Stimulated activated CD4-positive, alpha-beta T cell treated with anti-CD3 and anti-CD28 coated beads, Interleukin-1b, Interleukin-23, amount 100 ng/mL, for 24 hours (primary cell): Measurements from ENCODE around the gene MAPT.
"Not testable (repeated sequence)": the region's sequence is repeated elsewhere in the genome, so short reads cannot be mapped to it uniquely, and the experiment has no call there.

Experiments
- DNase-seq, 4 experiments: peaks; one replicate each; pipeline ENCODE4 v3.0.0-alpha.2; 2020; ENCODE audit warnings: low read depth in 4 of 4, low spot score in 1 of 4

MAPT gene

DNA sequence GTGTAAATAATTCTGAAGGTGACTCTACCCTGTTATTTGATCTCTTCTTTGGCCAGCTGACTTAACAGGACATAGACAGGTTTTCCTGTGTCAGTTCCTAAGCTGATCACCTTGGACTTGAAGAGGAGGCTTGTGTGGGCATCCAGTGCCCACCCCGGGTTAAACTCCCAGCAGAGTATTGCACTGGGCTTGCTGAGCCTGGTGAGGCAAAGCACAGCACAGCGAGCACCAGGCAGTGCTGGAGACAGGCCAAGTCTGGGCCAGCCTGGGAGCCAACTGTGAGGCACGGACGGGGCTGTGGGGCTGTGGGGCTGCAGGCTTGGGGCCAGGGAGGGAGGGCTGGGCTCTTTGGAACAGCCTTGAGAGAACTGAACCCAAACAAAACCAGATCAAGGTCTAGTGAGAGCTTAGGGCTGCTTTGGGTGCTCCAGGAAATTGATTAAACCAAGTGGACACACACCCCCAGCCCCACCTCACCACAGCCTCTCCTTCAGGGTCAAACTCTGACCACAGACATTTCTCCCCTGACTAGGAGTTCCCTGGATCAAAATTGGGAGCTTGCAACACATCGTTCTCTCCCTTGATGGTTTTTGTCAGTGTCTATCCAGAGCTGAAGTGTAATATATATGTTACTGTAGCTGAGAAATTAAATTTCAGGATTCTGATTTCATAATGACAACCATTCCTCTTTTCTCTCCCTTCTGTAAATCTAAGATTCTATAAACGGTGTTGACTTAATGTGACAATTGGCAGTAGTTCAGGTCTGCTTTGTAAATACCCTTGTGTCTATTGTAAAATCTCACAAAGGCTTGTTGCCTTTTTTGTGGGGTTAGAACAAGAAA, 109.8 kb downstream of the MAPT start:
- no peak for DNase-seq

DNA sequence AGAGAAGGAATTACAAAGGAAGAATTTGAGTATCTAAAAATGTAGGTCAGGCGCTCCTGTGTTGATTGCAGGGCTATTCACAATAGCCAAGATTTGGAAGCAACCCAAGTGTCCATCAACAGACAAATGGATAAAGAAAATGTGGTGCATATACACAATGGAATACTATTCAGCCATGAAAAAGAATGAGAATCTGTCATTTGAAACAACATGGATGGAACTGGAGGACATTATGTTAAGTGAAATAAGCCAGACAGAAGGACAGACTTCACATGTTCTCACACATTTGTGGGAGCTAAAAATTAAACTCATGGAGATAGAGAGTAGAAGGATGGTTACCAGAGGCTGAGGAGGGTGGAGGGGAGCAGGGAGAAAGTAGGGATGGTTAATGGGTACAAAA, 111.7 kb downstream of the MAPT start:
- DNase-seq: not testable (repeated sequence)

DNA sequence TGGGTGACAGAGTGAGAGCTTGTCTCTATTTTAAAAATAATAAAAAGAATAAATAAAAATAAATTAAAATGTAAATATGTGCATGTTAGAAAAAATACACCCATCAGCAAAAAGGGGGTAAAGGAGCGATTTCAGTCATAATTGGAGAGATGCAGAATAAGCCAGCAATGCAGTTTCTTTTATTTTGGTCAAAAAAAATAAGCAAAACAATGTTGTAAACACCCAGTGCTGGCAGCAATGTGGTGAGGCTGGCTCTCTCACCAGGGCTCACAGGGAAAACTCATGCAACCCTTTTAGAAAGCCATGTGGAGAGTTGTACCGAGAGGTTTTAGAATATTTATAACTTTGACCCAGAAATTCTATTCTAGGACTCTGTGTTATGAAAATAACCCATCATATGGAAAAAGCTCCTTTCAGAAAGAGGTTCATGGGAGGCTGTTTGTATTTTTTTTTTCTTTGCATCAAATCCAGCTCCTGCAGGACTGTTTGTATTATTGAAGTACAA, 113.2 kb downstream of the MAPT start:
- no peak for DNase-seq

DNA sequence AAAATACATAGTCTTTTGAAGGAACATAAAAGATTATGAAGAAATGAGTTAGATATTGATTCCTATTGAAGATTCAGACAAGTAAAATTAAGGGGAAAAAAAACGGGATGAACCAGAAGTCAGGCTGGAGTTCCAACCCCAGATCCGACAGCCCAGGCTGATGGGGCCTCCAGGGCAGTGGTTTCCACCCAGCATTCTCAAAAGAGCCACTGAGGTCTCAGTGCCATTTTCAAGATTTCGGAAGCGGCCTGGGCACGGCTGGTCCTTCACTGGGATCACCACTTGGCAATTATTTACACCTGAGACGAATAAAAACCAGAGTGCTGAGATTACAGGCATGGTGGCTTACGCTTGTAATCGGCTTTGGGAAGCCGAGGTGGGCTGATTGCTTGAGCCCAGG, 114.2 kb downstream of the MAPT start:
- DNase-seq: no peak

DNA sequence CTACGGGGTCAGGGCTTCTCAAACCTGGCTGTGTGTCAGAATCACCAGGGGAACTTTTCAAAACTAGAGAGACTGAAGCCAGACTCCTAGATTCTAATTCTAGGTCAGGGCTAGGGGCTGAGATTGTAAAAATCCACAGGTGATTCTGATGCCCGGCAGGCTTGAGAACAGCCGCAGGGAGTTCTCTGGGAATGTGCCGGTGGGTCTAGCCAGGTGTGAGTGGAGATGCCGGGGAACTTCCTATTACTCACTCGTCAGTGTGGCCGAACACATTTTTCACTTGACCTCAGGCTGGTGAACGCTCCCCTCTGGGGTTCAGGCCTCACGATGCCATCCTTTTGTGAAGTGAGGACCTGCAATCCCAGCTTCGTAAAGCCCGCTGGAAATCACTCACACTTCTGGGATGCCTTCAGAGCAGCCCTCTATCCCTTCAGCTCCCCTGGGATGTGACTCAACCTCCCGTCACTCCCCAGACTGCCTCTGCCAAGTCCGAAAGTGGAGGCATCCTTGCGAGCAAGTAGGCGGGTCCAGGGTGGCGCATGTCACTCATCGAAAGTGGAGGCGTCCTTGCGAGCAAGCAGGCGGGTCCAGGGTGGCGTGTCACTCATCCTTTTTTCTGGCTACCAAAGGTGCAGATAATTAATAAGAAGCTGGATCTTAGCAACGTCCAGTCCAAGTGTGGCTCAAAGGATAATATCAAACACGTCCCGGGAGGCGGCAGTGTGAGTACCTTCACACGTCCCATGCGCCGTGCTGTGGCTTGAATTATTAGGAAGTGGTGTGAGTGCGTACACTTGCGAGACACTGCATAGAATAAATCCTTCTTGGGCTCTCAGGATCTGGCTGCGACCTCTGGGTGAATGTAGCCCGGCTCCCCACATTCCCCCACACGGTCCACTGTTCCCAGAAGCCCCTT, 115.6 kb downstream of the MAPT start:
- DNase-seq: no peak

DNA sequence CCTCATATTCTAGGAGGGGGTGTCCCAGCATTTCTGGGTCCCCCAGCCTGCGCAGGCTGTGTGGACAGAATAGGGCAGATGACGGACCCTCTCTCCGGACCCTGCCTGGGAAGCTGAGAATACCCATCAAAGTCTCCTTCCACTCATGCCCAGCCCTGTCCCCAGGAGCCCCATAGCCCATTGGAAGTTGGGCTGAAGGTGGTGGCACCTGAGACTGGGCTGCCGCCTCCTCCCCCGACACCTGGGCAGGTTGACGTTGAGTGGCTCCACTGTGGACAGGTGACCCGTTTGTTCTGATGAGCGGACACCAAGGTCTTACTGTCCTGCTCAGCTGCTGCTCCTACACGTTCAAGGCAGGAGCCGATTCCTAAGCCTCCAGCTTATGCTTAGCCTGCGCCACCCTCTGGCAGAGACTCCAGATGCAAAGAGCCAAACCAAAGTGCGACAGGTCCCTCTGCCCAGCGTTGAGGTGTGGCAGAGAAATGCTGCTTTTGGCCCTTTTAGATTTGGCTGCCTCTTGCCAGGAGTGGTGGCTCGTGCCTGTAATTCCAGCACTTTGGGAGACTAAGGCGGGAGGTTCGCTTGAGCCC, 116.3 kb downstream of the MAPT start:
- no peak for DNase-seq

DNA sequence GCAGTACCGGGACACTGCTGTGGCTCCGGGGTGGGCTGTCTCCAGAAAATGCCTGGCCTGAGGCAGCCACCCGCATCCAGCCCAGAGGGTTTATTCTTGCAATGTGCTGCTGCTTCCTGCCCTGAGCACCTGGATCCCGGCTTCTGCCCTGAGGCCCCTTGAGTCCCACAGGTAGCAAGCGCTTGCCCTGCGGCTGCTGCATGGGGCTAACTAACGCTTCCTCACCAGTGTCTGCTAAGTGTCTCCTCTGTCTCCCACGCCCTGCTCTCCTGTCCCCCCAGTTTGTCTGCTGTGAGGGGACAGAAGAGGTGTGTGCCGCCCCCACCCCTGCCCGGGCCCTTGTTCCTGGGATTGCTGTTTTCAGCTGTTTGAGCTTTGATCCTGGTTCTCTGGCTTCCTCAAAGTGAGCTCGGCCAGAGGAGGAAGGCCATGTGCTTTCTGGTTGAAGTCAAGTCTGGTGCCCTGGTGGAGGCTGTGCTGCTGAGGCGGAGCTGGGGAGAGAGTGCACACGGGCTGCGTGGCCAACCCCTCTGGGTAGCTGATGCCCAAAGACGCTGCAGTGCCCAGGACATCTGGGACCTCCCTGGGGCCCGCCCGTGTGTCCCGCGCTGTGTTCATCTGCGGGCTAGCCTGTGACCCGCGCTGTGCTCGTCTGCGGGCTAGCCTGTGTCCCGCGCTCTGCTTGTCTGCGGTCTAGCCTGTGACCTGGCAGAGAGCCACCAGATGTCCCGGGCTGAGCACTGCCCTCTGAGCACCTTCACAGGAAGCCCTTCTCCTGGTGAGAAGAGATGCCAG, 117.6 kb downstream of the MAPT start:
- no peak for DNase-seq

DNA sequence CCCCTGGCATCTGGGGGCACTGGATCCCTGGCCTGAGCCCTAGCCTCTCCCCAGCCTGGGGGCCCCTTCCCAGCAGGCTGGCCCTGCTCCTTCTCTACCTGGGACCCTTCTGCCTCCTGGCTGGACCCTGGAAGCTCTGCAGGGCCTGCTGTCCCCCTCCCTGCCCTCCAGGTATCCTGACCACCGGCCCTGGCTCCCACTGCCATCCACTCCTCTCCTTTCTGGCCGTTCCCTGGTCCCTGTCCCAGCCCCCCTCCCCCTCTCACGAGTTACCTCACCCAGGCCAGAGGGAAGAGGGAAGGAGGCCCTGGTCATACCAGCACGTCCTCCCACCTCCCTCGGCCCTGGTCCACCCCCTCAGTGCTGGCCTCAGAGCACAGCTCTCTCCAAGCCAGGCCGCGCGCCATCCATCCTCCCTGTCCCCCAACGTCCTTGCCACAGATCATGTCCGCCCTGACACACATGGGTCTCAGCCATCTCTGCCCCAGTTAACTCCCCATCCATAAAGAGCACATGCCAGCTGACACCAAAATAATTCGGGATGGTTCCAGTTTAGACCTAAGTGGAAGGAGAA, 118.2 kb downstream of the MAPT start:
- no peak for DNase-seq

DNA sequence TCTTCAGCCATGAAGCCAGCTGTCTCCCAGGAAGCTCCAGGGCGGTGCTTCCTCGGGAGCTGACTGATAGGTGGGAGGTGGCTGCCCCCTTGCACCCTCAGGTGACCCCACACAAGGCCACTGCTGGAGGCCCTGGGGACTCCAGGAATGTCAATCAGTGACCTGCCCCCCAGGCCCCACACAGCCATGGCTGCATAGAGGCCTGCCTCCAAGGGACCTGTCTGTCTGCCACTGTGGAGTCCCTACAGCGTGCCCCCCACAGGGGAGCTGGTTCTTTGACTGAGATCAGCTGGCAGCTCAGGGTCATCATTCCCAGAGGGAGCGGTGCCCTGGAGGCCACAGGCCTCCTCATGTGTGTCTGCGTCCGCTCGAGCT, 118.8 kb downstream of the MAPT start:
- DNase-seq: no peak

DNA sequence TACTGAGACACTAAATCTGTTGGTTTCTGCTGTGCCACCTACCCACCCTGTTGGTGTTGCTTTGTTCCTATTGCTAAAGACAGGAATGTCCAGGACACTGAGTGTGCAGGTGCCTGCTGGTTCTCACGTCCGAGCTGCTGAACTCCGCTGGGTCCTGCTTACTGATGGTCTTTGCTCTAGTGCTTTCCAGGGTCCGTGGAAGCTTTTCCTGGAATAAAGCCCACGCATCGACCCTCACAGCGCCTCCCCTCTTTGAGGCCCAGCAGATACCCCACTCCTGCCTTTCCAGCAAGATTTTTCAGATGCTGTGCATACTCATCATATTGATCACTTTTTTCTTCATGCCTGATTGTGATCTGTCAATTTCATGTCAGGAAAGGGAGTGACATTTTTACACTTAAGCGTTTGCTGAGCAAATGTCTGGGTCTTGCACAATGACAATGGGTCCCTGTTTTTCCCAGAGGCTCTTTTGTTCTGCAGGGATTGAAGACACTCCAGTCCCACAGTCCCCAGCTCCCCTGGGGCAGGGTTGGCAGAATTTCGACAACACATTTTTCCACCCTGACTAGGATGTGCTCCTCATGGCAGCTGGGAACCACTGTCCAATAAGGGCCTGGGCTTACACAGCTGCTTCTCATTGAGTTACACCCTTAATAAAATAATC, 119.3 kb downstream of the MAPT start:
- DNase-seq: no peak

DNA sequence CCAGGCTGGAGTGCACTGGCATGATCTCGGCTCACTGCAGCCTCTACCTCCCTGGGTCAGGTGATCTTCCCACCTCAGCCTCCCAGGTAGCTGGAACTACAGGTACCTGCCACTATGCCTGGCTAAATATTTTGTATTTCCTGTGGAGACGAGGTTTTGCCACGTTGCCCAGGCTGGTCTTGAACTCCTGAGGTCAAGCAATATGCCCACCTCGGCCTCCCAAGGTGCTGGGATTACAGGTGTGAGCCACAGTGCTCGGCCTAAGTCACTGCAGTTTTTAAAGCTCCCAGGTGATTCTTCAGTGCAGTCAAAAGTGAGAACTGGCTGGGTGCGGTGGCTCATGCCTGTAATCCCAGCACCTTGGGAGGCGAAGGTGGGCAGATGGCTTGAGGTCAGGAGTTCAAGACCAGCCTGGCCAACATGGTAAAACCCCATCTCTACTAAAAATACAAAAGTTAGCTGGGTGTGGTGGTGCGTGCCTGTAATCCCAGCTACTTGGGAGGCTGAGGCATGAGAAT, 125.1 kb downstream of the MAPT start:
- not testable (repeated sequence) for DNase-seq

DNA sequence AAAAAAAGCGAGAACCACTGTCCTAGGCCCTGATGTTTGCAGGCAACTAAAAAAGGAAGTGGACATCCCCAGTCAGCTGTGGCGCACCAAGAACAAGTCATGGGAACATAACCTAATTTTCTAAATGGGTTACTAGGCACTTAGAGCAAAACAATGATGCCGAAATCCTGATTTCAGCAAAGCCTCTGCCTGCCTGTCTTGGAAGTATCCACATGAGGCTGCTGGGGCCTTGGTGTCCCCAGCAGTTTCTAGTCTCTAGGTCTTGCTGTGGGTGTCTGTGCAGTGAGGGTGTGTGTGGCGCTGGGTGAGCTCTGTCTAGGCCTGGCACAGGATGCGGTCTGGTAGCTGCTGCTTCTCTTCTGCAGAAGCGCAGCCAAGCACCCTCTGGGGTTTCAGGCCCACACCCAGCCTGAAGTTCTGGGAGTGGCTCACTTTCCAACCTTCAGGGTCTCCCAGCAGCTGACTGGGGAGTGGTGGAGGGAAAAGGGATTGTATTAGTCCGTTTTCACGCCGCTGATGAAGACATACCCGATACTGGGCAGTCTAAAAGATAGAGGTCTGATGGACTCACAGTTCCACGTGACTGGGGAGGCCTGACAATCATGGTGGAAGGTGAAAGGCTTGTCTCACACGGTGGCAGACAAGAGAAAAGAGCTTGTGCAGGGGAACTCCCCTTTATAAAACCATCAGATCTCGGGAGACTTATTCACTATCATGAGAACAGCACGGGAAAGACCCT, 125.8 kb downstream of the MAPT start:
- DNase-seq: peak in 1 of 4 experiments; percentile 13

DNA sequence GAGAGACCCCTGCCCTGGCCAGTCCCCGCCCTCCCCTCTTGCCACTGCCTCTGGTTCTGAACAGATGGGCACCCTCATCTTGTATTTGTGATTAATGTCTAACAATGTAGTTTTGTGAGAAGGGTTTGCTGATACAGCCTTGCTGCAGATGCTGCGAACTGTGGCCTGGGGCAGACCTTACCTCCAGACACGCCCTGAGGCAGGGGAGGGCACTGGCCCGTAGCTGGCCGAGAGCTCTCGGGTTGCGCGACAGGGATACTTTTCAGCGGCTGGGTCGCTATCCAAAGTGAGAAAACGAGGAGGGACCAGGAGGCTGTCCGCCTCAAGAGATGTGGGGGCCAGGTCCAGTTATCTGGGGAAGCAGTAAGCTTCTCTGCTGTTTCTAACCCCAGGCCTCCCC, 126.6 kb downstream of the MAPT start:
- no peak for DNase-seq

DNA sequence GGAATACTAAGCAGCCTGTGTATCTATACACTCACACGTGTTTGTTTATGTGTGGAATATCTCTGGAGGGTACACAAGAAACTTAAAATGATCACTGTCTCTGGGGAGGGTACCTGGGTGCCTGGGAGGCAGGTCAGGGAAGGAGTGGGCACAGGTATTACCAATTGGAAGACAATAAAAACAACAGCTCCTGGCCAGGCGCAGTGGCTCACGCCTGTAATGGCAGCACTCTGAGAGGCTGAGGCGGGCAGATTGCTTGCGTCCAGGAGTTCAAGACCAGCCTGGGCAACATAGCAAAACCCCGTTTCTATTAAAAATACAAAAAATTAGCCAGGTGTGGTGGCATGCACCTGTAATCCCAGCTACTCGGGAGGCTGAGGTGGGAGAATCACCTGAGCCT, 129.0 kb downstream of the MAPT start:
- not testable (repeated sequence) for DNase-seq

DNA sequence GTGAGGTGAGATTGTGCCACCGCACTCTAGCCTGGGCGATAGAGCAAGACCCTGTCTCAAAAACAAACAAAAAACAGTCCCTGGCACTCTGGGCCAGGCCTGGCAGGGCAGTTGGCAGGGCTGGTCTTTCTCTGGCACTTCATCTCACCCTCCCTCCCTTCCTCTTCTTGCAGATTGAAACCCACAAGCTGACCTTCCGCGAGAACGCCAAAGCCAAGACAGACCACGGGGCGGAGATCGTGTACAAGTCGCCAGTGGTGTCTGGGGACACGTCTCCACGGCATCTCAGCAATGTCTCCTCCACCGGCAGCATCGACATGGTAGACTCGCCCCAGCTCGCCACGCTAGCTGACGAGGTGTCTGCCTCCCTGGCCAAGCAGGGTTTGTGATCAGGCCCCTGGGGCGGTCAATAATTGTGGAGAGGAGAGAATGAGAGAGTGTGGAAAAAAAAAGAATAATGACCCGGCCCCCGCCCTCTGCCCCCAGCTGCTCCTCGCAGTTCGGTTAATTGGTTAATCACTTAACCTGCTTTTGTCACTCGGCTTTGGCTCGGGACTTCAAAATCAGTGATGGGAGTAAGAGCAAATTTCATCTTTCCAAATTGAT, 129.5 kb downstream of the MAPT start:
- DNase-seq: no peak

DNA sequence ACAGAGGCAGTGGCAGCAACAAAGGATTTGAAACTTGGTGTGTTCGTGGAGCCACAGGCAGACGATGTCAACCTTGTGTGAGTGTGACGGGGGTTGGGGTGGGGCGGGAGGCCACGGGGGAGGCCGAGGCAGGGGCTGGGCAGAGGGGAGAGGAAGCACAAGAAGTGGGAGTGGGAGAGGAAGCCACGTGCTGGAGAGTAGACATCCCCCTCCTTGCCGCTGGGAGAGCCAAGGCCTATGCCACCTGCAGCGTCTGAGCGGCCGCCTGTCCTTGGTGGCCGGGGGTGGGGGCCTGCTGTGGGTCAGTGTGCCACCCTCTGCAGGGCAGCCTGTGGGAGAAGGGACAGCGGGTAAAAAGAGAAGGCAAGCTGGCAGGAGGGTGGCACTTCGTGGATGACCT, 130.2 kb downstream of the MAPT start:
- no peak for DNase-seq

DNA sequence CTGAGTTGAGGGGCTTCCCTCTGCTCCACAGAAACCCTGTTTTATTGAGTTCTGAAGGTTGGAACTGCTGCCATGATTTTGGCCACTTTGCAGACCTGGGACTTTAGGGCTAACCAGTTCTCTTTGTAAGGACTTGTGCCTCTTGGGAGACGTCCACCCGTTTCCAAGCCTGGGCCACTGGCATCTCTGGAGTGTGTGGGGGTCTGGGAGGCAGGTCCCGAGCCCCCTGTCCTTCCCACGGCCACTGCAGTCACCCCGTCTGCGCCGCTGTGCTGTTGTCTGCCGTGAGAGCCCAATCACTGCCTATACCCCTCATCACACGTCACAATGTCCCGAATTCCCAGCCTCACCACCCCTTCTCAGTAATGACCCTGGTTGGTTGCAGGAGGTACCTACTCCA, 130.7 kb downstream of the MAPT start:
- no peak for DNase-seq

DNA sequence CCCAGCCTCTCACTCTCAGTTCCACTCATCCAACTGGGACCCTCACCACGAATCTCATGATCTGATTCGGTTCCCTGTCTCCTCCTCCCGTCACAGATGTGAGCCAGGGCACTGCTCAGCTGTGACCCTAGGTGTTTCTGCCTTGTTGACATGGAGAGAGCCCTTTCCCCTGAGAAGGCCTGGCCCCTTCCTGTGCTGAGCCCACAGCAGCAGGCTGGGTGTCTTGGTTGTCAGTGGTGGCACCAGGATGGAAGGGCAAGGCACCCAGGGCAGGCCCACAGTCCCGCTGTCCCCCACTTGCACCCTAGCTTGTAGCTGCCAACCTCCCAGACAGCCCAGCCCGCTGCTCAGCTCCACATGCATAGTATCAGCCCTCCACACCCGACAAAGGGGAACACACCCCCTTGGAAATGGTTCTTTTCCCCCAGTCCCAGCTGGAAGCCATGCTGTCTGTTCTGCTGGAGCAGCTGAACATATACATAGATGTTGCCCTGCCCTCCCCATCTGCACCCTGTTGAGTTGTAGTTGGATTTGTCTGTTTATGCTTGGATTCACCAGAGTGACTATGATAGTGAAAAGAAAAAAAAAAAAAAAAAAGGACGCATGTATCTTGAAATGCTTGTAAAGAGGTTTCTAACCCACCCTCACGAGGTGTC, 131.3 kb downstream of the MAPT start:
- DNase-seq: no peak
